GM12892 (cell line): ENCODE measurements around the gene PRAC2.

ENCODE experiments used
- DNase-seq: peaks from one replicate; pipeline ENCODE4 v3.0.0; 2011; ENCODE audit not compliant: insufficient read length
- FAIRE-seq: peaks from 2 replicates; lab custom pipeline; 2011; peaks lifted over from hg19 to GRCh38; lab: Jason Lieb, UNC
- POLR2A ChIP-seq: IDR thresholded peaks from 2 replicates; pipeline ENCODE4 v1.6.1; 2011; ENCODE audit warnings: low read depth, low read length, control low read depth
- POLR2AphosphoS5 ChIP-seq: IDR thresholded peaks from 2 replicates; pipeline ENCODE4 v1.6.1; 2011; ENCODE audit warnings: low read depth, low read length, control low read depth
- TAF1 ChIP-seq: IDR thresholded peaks from 2 replicates; pipeline ENCODE4 v1.6.1; 2011; ENCODE audit warnings: low read depth, mild to moderate bottlenecking, control low read depth, low read length, borderline replicate concordance

Gene PRAC2

DNA sequence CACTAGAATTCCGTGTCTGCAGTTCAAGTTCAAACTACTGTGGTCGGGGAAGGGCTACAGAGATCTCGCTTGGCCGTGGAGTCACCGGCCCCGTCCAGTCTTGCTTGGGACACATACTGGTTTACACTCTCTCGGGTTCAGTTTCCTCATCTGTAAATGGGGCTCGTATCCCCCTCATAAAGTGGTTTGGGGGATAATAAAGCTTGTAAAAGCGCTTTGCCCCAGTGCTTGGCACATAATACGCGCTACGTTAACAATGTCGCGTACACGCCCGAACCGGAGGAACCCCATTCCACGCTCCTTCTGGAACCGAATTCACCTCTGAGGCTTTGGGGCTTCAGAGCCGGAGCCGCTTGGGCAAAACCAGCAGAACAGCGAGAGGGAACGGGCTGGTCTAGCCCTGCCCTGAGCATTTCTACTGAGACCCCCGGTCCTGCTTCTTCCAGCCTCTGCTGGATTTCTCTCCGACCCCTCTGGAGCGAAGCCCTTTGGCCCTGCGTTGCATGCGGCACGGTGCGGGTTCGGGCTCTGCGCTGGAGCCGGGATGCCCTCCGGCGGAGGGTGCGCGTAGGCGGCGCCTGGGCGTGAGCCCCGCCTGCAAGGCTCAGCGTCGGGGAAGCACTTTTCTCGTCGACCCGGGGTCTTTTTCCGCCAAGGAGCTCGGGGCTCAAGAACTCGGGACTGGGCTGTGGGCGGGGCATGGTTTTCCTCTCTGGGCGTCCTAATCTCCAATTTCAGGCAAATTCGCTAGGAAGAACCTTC is 31.7 kb downstream of the PRAC2 start:
- FAIRE-seq (no peak), DNase-seq (no peak)
- TF ChIP-seq POLR2A (no peak), TAF1 (no peak), POLR2AphosphoS5 (no peak)

DNA sequence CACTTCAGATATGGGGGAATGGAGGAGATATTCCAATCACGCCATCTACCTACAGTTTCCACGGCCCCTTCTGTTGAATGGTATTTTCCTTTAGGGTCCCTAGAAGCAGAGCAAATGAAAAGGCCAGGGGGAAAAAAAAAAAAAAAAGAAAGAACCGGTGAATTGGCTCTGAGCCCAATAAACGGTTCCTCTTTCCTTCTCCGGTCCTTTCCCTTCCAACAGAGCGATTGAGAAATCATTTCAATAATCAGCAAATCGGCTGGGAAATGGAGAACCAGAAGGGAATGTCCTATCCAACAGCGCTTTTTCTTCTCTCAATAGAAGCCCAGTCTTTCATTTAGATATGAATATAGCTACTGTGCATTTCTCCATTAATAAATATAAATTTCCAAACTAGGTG is 32.4 kb downstream of the PRAC2 start:
- FAIRE-seq: no peak
- no peak for DNase-seq
- TF ChIP-seq POLR2AphosphoS5 (no peak), POLR2A (no peak), TAF1 (no peak)

DNA sequence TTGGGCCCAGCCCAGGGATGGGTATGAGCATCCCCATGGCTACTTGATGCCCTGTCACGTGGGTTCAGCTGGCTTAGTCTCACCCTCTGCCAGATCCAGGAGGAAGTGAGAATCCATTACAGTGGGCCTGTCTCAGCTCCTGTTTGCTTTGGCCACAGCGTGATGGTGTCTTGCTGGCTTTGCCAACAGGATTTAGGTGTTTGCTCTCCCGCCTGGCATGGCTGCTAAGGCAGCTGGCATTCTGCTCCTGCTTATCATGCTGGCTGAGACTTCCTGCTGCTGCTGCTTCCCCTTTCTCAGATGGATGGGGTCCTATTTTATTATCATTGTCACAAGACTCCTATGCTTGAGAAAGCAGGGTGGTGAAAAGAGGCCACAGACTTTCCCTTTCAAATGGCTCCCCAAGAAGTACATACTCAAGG is 33.9 kb downstream of the PRAC2 start:
- TF ChIP-seq TAF1 (no peak), POLR2A (no peak), POLR2AphosphoS5 (no peak)
- no peak for DNase-seq
- FAIRE-seq: no peak

DNA sequence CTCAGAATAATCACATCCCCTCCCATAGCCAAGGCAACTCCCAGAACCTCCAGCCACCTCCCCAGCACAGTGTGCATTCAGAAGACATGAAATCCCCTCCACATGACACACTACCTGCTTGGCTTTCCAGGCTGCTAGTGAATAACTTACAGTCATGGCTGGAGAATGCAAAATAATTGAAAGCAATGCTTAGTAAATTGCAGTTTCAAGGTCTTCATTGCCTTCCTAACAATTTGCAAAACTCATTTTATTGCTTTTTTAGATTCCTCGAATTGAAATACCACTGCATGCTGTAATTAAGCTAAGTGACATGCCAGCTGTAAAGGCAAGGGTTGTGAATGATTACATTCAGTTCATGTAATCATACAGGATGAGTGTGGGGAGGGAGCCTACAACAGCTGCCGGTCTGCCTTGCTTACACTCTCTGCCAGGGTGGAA is 34.6 kb downstream of the PRAC2 start:
- TF ChIP-seq TAF1 (no peak), POLR2A (no peak), POLR2AphosphoS5 (no peak)
- FAIRE-seq (no peak), DNase-seq (no peak)

DNA sequence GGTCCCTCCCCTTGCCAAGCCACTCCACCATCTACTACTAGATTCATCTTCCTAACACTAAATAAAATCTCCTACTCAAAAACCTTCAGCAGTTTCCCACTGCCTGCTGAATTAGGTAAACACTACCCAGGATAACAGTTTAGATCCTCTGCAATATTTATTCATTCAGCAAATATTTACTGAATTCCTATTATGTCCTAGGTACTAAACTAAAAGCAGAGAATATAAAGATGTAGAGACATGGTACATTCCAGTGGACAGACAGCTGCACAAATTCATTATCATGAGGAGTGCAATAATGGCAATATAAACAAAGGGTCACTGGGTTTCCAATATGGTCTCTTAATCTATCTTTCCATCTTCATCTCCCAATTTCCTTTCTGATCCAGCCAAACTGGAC is 36.3 kb downstream of the PRAC2 start:
- no peak for FAIRE-seq
- TF ChIP-seq POLR2AphosphoS5 (no peak), POLR2A (no peak), TAF1 (no peak)
- DNase-seq: no peak

DNA sequence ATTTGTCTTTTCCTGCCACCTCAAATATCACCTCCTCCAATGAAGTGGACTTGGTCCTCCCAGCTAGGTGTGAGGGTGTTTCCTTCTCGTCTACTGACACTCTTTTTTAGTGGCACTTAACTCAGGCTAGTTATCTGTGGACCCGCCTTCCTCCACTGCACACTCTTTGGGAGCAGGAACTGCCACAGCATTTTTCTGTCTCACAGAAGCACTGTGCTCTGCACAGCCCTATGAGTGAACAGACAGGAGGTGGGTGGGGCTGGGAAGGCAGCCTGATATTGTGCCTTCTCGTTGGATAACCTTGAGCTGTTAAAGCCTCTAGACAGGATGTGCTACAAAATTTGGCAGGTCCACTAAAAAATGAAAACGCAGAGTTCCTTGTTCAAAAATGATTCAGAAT is 37.4 kb downstream of the PRAC2 start:
- no peak for FAIRE-seq
- TF ChIP-seq POLR2A (no peak), TAF1 (no peak)
- no peak for DNase-seq

DNA sequence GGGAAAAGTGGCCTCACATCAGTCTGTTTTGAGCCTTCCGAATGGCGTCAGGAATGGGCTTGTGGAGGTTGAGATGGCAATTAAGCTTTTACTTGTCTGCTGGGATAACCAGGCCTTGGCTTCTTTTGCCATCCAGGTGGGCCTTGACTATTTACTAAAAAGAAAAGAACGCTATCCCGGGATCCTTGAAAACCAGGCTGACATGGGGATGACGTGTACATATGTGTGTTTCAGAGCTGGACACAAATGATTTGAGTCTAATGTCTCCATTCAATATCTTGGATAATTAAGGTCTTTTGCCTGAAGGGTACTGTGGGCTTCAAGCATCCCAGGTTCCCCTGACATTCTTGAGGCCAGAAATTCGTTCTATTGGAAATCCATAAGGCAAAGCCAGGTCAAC is 38.1 kb downstream of the PRAC2 start:
- TF ChIP-seq POLR2A (no peak), POLR2AphosphoS5 (no peak), TAF1 (no peak)
- FAIRE-seq (no peak), DNase-seq (no peak)

DNA sequence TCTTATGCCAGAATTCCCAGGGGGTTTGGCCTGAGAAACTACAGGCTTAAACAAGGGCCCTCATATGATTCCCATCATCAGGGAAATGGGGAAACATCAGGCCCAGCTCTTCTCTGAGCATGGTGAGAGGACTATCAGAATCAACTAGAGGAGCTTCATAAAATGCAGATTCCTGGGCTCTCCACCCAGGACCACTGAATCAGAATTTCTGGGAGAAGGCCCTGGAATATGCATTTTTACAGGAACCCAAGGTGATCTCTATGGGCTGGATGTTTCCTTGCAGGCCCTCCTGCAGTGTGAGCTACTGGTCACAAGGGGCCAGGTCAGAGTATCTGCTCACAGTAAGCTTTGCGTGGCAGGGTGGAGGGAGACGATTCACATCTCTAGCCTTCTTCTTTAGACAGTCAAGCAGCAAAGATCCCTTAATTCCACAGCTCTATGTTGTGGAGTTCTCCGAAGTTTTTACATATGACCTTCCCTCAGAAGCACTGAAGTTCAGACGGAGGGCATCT is 44.3 kb downstream of the PRAC2 start:
- FAIRE-seq (no peak), DNase-seq (no peak)
- TF ChIP-seq POLR2AphosphoS5 (no peak), POLR2A (no peak), TAF1 (no peak)

DNA sequence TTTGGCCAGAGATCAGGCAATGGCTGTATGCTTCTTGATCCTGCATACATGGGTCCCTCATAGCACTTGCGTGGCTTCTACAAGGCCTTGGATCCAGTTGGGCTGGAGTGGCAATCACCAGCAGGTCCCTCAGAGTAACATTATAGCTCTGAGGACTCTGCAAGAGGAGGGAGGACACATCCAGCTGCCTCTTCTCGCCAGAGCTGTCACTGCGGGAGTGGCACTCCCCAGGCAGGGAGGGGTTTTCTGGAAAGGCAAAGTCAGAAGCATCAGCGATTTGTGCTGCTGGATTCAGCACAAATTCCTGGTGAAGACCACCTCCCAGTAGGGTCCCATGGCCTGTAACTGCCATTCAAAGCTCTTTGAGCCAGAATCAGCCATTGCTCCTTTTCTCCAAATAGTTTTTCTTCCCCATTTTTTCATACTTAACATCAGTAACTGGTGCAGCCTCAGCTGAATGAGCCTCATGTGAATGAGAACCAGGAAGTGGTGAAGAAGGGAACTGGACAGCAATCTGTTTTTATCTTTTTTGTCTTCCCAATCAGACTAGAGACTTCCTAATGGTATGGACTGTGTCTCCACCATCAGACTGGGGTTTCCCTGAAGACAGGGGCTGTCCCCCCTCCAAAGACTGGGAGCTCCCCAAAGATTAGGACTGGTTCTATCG is 46.2 kb downstream of the PRAC2 start:
- TF ChIP-seq TAF1 (no peak), POLR2A (no peak), POLR2AphosphoS5 (no peak)
- FAIRE-seq: no peak

DNA sequence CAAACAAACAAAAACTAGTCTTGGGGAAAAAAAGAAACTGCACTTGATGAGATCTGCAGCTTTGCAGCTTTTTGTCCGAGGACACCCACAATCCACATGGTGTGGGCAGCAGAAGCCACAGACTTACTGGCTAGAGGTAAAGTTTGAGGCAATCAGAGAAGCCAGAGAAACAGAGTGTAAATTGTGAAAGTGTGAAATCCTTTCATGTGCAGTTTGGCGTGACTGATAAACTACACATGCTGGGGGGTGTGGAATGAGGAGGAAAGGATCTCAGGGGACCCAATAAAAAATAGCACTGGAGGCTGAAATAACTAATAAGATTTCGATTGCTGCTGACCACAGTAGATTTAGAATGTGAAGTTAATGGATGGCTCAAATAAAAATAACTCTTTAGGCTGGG is 48.0 kb downstream of the PRAC2 start:
- no peak for FAIRE-seq
- TF ChIP-seq POLR2AphosphoS5 (no peak), TAF1 (no peak), POLR2A (no peak)

More for the DNA sequence above, 46.2 kb downstream of the PRAC2 start:
- DNase-seq: no peak

DNA sequence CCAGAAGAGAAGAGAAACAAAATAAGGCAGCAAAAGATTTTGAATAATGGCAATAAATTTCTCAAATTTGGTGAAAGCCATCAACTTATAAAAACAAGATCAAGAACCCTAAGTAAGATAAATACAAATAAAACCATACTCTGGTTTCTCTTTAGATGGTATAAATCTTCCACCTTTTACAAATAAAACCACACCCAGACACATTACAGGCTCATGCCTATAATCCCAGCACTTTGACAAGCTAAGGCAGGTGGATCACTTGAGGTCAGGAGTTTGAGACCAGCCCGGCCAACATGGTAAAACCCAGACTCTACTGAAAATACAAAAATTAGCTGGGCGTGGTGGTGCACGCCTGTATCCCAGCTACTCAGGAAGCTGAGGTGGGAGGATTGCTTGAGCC is 50.3 kb downstream of the PRAC2 start:
- no peak for TF ChIP-seq TAF1
- TF ChIP-seq POLR2A: no peak
- TF ChIP-seq POLR2AphosphoS5: no peak
- FAIRE-seq (no peak), DNase-seq (no peak)

More for the DNA sequence above, 48.0 kb downstream of the PRAC2 start:
- no peak for DNase-seq
